Esophagus squamous epithelium (tissue), 5 donors: ENCODE results near the gene LARGE1. TPM values are rescaled to one million over a fixed set of nuclear protein-coding genes. Genes with fewer than 3 reads are reported as not detected.

Experiments
- DNase-seq: peaks from one replicate; lab custom pipeline; 2025; lab: John Stamatoyannopoulos, UW
- H3K27ac ChIP-seq, 4 donors: fragments of 200-600 bp; sonication (generic); one replicate each; pipeline ENCODE4 v1.5.1; 2016 to 2019; ENCODE audit warnings: mild to moderate bottlenecking in 1 of 4
- H3K27me3 ChIP-seq, 4 donors: fragments of 200-600 bp; sonication (generic); 1 replicate in 3 of 4; 2 replicates in 1 of 4; pipeline versions ENCODE4 v1.5.1 to v1.6.0; 2017 to 2021; ENCODE audit warnings: antibody characterized with exemption in 1 of 4
- H3K36me3 ChIP-seq, 3 donors: fragments of 200-600 bp; sonication (generic); one replicate each; pipeline ENCODE4 v1.5.1; 2016 to 2019
- H3K4me1 ChIP-seq, 3 donors: fragments of 200-600 bp; sonication (generic); one replicate each; pipeline ENCODE4 v1.5.1; 2017 to 2019
- H3K4me3 ChIP-seq, 4 donors: fragments of 200-600 bp; sonication (generic); 1 replicate in 3 of 4; 2 replicates in 1 of 4; pipeline ENCODE4 v1.5.1; 2016 to 2019; ENCODE audit warnings: mild to moderate bottlenecking in 2 of 4, moderate library complexity in 1 of 4
- H3K9me3 ChIP-seq, 3 donors: fragments of 200-600 bp; sonication (generic); one replicate each; pipeline ENCODE4 v1.5.1; 2016 to 2019
- CTCF ChIP-seq, 6 experiments: fragments of 450-650 bp in 4 of 6; fragments of 200-600 bp in 2 of 6; sonication (generic) in 2 of 6; IDR thresholded peaks; one replicate each; pipeline ENCODE4 v1.5.1; 2016 to 2019; ENCODE audit warnings: antibody characterized with exemption in 6 of 6, mild to moderate bottlenecking in 4 of 6, moderate library complexity in 4 of 6
- POLR2A ChIP-seq, 4 donors: fragments of 450-650 bp; IDR thresholded peaks; one replicate each; pipeline ENCODE4 v1.6.1; 2017; ENCODE audit warnings: antibody characterized with exemption in 4 of 4, mild to moderate bottlenecking in 4 of 4, moderate library complexity in 3 of 4
- WGBS, 2 donors: methylation state at CpG; one replicate each; pipeline ENCODE4 v1.1.5; 2018; 5-methylcytosine and 5-hydroxymethylcytosine counted together
- intact Hi-C: fragments of 100-400 bp; cut with DNase I; formaldehyde crosslinking; loops from one replicate; pipeline ENCODE4 v1.15.0; 2022
- total RNA-seq, 4 donors: library from RNA; depleted of rRNA; stranded (reverse); fragments of >200 nt; gene quantifications; one replicate each; pipeline ENCODE4 v1.1.0, GENCODE V29; 2016
- donor health status: DM: yes; HTN: yes; CAD: no.

The LARGE1 gene
- total RNA-seq, 4 donors from 2014 or later, result 5.2 to 15.1 (median 6.6) TPM

GRCh38 chr22:33325232-33326004 is 594.9 kb downstream of the LARGE1 start:
- no peaks in the 10 kb centered on the region for H3K36me3 ChIP-seq
- H3K4me3 ChIP-seq, result no peak overlapping the region
- intact Hi-C loops, result no loop called here
- H3K27ac ChIP-seq, result no peak overlapping the region
- H3K4me1 ChIP-seq, result no peaks in the 10 kb centered on the region
- TF ChIP-seq POLR2A (IDR thresholded peaks at IDR 0.05) (no peak), CTCF (IDR thresholded peaks at IDR 0.05) (no peak)
- no peaks in the 10 kb centered on the region for H3K27me3 ChIP-seq
- 58 to 69% methylated on average over 5 of the region's 5 CpGs for WGBS, 2 donors
- no peak for DNase-seq
- no peaks in the 10 kb centered on the region for H3K9me3 ChIP-seq

- Histone ChIP-seq H3K27ac (no peak overlapping the region), H3K36me3 (no peaks in the 10 kb centered on the region), H3K9me3 (no peaks in the 10 kb centered on the region), H3K4me1 (no peaks in the 10 kb centered on the region), H3K4me3 (no peak overlapping the region), H3K27me3 (no peaks in the 10 kb centered on the region)
- no peak for DNase-seq
- no peak for TF ChIP-seq POLR2A (IDR thresholded peaks at IDR 0.05)
- TF ChIP-seq CTCF (IDR thresholded peaks at IDR 0.05), result no peak
- intact Hi-C loops, result no loop called here
- 85 to 93% methylated on average over 2 of the region's 2 CpGs for WGBS, 2 donors
Measured at GRCh38 chr22:33324228-33324627, 596.0 kb downstream of the LARGE1 start.

GRCh38 chr22:33321466-33321865 is 598.8 kb downstream of the LARGE1 start:
- H3K4me3 ChIP-seq, result no peak overlapping the region
- no peaks in the 10 kb centered on the region for H3K4me1 ChIP-seq
- WGBS, 2 donors, result 84 to 87% methylated on average over 3 of the region's 3 CpGs
- H3K27me3 ChIP-seq, result no peaks in the 10 kb centered on the region
- intact Hi-C loops, result no loop called here
- no peak overlapping the region for H3K27ac ChIP-seq
- no peaks in the 10 kb centered on the region for H3K9me3 ChIP-seq
- TF ChIP-seq POLR2A (IDR thresholded peaks at IDR 0.05), result no peak
- TF ChIP-seq CTCF (IDR thresholded peaks at IDR 0.05), result no peak
- H3K36me3 ChIP-seq, result no peaks in the 10 kb centered on the region
- no peak for DNase-seq

- H3K27me3 ChIP-seq, result no peaks in the 10 kb centered on the region
- H3K9me3 ChIP-seq, result no peaks in the 10 kb centered on the region
- no peak for DNase-seq
- no peak for TF ChIP-seq CTCF (IDR thresholded peaks at IDR 0.05)
- peaks cover 0 to 31% (median 0%) of the 10 kb centered on the region in 3 donors for H3K36me3 ChIP-seq
- intact Hi-C loops, result no loop called here
- 79 to 95% methylated on average over 2 to 6 of the region's 15 CpGs for WGBS, 2 donors
- no peaks in the 10 kb centered on the region for H3K4me1 ChIP-seq
- H3K27ac ChIP-seq, result no peak overlapping the region
- H3K4me3 ChIP-seq, result no peak overlapping the region
Measured at GRCh38 chr22:33315954-33316353, 604.3 kb downstream of the LARGE1 start.

- TF ChIP-seq CTCF (IDR thresholded peaks at IDR 0.05) (no peak), POLR2A (IDR thresholded peaks at IDR 0.05) (no peak)
- Histone ChIP-seq H3K4me1 (no peaks in the 10 kb centered on the region), H3K4me3 (no peak overlapping the region), H3K36me3 (peaks cover 0 to 31% (median 0%) of the 10 kb centered on the region in 3 donors), H3K27ac (no peak overlapping the region), H3K9me3 (no peaks in the 10 kb centered on the region), H3K27me3 (no peaks in the 10 kb centered on the region)
- 79 to 87% methylated on average over 11 of the region's 11 CpGs for WGBS, 2 donors
- DNase-seq, result no peak
- intact Hi-C loops, result no loop called here
Measured at GRCh38 chr22:33315117-33315516, 605.2 kb downstream of the LARGE1 start.
